ENCODE data around the gene MOB3B.

DNA sequence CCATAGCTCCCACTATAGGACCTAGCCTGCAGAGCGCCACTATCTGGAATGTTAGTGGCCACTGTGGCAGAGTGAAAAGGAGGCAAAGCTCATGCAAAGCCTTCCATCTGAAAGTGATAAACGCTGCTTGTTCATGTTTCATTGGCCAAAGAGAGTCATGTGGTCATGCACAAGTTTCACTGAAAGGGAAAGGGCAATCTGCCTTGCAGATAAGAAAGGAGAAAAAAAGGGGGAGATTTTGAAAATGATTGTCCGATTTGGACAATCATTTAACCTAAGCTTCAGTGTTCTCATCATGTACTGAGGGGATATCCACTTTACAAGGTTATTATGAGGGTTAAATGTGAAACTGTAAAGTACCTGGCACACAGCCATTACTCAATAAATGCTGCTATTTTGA lies 9.0 kb upstream of the MOB3B start:
- TF ChIP-seq, protein P1, sequence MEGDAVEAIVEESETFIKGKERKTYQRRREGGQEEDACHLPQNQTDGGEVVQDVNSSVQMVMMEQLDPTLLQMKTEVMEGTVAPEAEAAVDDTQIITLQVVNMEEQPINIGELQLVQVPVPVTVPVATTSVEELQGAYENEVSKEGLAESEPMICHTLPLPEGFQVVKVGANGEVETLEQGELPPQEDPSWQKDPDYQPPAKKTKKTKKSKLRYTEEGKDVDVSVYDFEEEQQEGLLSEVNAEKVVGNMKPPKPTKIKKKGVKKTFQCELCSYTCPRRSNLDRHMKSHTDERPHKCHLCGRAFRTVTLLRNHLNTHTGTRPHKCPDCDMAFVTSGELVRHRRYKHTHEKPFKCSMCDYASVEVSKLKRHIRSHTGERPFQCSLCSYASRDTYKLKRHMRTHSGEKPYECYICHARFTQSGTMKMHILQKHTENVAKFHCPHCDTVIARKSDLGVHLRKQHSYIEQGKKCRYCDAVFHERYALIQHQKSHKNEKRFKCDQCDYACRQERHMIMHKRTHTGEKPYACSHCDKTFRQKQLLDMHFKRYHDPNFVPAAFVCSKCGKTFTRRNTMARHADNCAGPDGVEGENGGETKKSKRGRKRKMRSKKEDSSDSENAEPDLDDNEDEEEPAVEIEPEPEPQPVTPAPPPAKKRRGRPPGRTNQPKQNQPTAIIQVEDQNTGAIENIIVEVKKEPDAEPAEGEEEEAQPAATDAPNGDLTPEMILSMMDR (IDR thresholded peaks at IDR 0.05) = no peak
- TF ChIP-seq, protein P2, sequence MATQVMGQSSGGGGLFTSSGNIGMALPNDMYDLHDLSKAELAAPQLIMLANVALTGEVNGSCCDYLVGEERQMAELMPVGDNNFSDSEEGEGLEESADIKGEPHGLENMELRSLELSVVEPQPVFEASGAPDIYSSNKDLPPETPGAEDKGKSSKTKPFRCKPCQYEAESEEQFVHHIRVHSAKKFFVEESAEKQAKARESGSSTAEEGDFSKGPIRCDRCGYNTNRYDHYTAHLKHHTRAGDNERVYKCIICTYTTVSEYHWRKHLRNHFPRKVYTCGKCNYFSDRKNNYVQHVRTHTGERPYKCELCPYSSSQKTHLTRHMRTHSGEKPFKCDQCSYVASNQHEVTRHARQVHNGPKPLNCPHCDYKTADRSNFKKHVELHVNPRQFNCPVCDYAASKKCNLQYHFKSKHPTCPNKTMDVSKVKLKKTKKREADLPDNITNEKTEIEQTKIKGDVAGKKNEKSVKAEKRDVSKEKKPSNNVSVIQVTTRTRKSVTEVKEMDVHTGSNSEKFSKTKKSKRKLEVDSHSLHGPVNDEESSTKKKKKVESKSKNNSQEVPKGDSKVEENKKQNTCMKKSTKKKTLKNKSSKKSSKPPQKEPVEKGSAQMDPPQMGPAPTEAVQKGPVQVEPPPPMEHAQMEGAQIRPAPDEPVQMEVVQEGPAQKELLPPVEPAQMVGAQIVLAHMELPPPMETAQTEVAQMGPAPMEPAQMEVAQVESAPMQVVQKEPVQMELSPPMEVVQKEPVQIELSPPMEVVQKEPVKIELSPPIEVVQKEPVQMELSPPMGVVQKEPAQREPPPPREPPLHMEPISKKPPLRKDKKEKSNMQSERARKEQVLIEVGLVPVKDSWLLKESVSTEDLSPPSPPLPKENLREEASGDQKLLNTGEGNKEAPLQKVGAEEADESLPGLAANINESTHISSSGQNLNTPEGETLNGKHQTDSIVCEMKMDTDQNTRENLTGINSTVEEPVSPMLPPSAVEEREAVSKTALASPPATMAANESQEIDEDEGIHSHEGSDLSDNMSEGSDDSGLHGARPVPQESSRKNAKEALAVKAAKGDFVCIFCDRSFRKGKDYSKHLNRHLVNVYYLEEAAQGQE (IDR thresholded peaks at IDR 0.05; ENCODE audit: insufficient read depth in 1 of 2, low read depth in 2 of 2, low read length in 1 of 2) = no peak
- TF ChIP-seq SIN3A (IDR thresholded peaks at IDR 0.05; ENCODE audit: borderline replicate concordance, insufficient read depth, low read depth, low read length) (no peak), TCF7L2 (IDR thresholded peaks at IDR 0.05; ENCODE audit: low read depth, low read length) (no peak)

Data from Panc1 (cell line).